ENCODE data around the gene FLOT2. TPM values are rescaled to one million over a fixed set of nuclear protein-coding genes. Genes with fewer than 3 reads are reported as not detected.
"Not testable (repeated sequence)": the region's sequence is repeated elsewhere in the genome, so short reads cannot be mapped to it uniquely, and the experiment has no call there.

The FLOT2 gene
- total and polyA plus RNA-seq, 12 donors, result 23.8 to 193 (median 69.1) TPM

DNA sequence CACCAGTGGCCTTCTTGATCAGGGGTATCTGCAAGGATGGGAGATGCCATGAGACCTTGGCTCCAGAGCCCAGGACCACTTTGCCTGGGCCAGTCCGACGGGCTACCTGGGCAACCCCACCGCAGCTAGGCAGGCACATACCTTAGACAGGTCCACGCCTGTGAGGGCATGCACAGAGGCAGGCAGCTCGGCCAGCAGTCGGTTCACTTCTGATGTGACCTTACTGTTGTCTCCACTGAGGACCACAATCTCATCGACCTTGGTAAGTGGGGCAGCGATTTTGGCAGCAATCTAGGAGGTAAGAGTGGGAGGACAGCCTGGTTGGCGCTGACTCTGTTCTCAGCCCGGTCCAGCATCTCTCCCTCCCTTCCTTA, 17.0 kb downstream of the FLOT2 start:
- no peak for TF ChIP-seq POLR2A (IDR thresholded peaks at IDR 0.05)
- TF ChIP-seq, protein P1, sequence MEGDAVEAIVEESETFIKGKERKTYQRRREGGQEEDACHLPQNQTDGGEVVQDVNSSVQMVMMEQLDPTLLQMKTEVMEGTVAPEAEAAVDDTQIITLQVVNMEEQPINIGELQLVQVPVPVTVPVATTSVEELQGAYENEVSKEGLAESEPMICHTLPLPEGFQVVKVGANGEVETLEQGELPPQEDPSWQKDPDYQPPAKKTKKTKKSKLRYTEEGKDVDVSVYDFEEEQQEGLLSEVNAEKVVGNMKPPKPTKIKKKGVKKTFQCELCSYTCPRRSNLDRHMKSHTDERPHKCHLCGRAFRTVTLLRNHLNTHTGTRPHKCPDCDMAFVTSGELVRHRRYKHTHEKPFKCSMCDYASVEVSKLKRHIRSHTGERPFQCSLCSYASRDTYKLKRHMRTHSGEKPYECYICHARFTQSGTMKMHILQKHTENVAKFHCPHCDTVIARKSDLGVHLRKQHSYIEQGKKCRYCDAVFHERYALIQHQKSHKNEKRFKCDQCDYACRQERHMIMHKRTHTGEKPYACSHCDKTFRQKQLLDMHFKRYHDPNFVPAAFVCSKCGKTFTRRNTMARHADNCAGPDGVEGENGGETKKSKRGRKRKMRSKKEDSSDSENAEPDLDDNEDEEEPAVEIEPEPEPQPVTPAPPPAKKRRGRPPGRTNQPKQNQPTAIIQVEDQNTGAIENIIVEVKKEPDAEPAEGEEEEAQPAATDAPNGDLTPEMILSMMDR (IDR thresholded peaks at IDR 0.05), result no peak
- peak in 1 of 7 donors; percentile 21 for DNase-seq
- 60 to 75% (median 65%) methylated on average over 4 to 10 of the region's 10 CpGs for WGBS, 4 donors
- Histone ChIP-seq H3K9me3 (replicated peaks in 1 of 3) (no peaks in the 10 kb centered on the region), H3K4me1 (replicated peaks in 1 of 2) (no peaks in the 10 kb centered on the region), H3K36me3 (replicated peaks in 1 of 2) (peaks cover 0 to 67% of the 10 kb centered on the region in 2 donors), H3K27me3 (no peaks in the 10 kb centered on the region), H3K27ac (no peak overlapping the region), H3K4me3 (no peak overlapping the region)
- intact Hi-C loops (cut with DNase I), result no loop called here

DNA sequence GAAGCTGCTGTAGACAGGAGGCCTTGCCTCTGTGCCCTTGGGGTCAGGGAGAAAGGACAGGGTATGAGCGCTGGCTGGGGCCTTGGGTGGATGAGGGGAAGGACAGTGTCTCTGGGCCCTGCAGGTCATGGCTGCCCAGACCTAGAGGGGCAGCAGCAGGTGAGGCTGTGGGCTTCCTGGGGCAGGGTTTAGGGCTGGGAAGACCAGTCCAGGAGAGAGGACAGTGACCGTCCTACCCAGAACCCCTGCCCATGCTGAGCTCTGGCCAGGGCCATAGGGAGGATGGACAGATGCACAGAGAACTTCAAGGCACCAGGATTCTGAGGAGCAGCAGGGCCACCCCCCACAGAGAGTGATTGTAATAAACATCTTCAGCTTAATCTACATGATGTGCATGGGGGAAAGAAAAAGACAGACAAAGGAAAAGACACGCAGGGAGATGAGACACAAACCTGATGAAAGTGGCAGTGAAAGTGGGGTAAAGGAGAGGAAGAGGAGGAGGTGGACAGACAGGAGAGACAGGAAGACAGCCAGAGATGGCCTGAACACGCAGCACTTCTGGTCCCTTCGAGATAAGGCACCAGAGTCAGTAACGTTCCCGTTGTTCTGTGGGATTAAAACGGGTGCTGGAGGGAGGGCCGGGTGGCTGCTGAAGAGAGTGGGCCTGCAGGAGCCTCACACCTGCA, 17.5 kb downstream of the FLOT2 start:
- WGBS, 4 donors, result 70 to 84% (median 80%) methylated on average over 8 to 9 of the region's 9 CpGs
- Histone ChIP-seq H3K27me3 (no peaks in the 10 kb centered on the region), H3K9me3 (replicated peaks in 1 of 3) (no peaks in the 10 kb centered on the region), H3K36me3 (replicated peaks in 1 of 2) (peaks cover 0 to 62% of the 10 kb centered on the region in 2 donors), H3K27ac (no peak overlapping the region), H3K4me1 (replicated peaks in 1 of 2) (no peaks in the 10 kb centered on the region), H3K4me3 (no peak overlapping the region)
- TF ChIP-seq POLR2A (IDR thresholded peaks at IDR 0.05), result no peak
- TF ChIP-seq, protein P1 (IDR thresholded peaks at IDR 0.05), result no peak
- intact Hi-C loops (cut with DNase I), result no loop called here
- no peak for DNase-seq

DNA sequence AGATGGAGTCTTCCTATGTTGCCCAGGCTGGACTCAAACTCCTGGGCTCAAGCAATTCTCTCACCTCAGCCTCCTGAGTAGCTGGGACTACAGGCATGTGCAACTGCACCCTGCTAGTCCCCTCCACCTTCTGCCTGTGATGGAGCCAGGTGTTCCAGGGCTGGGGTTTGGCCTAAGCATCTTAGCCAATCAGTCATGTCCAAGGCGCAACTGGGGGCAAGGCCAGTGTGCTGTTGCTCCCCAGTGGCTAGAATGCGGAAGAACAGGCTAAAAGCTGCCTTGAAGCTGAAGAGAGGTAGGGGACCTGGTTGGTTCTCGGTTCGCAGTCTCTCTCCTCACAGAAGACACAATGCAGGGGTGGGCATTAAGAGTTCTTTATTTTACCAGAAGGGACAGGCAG, 18.6 kb downstream of the FLOT2 start:
- H3K9me3 ChIP-seq (replicated peaks in 1 of 3), result no peaks in the 10 kb centered on the region
- peaks cover 0 to 51% of the 10 kb centered on the region in 2 donors for H3K36me3 ChIP-seq (replicated peaks in 1 of 2)
- TF ChIP-seq POLR2A (IDR thresholded peaks at IDR 0.05), result no peak
- TF ChIP-seq, protein P1 (IDR thresholded peaks at IDR 0.05), result peak in 3 of 6 experiments; percentile 19 to 22 (median 21)
- peak in 1 of 7 donors; percentile 10 for DNase-seq
- 70 to 87% (median 86%) methylated on average over 2 to 4 of the region's 4 CpGs for WGBS, 4 donors
- H3K4me3 ChIP-seq, result no peak overlapping the region
- no peaks in the 10 kb centered on the region for H3K27me3 ChIP-seq
- H3K27ac ChIP-seq, result no peak overlapping the region
- intact Hi-C loops (cut with DNase I), result no loop called here
- no peaks in the 10 kb centered on the region for H3K4me1 ChIP-seq (replicated peaks in 1 of 2)

DNA sequence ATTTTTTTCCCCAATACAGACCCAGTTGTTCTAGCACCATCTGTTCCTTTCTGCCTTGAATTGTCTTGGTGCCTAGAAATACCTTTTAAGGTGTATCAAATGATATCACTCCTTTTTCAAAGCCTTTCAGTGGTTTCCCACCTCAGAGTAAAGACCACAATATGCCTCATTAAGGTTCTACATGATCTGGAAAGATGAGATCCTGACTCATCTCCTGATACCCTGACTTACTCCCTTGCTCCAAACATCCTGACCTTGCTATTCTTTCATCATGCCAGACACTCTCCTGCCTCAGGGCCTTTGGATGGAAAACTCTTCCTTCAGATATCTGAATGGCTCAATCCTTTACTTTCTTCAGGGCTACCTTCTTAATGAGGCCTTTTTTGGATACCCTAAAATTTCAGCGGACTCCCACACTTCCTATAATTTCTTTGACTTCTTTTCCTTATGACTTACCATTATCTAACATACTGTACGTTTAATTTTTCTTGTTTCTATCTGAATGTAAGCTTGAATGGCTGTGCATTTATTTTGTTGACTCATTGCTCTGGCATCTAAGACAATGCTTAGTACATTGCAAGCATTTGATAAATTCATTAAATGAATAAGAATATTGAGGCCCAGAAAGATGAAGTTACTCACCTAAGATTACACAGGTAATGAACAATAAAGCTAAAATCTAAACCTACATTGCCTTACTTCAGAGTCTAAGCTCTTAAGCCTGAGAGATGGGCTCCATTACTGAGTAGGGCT, 19.2 kb downstream of the FLOT2 start:
- TF ChIP-seq, protein P1 (IDR thresholded peaks at IDR 0.05), result no peak
- no peak for TF ChIP-seq POLR2A (IDR thresholded peaks at IDR 0.05)
- intact Hi-C loops (cut with DNase I), result no loop called here
- Histone ChIP-seq H3K9me3 (replicated peaks in 1 of 3) (no peaks in the 10 kb centered on the region), H3K27me3 (no peaks in the 10 kb centered on the region), H3K27ac (no peak overlapping the region), H3K4me1 (replicated peaks in 1 of 2) (no peaks in the 10 kb centered on the region), H3K36me3 (replicated peaks in 1 of 2) (peaks cover 0 to 47% of the 10 kb centered on the region in 2 donors), H3K4me3 (no peak overlapping the region)
- DNase-seq, result no peak
- WGBS, 4 donors, result 86 to 94% (median 92%) methylated on average over 2 of the region's 2 CpGs

DNA sequence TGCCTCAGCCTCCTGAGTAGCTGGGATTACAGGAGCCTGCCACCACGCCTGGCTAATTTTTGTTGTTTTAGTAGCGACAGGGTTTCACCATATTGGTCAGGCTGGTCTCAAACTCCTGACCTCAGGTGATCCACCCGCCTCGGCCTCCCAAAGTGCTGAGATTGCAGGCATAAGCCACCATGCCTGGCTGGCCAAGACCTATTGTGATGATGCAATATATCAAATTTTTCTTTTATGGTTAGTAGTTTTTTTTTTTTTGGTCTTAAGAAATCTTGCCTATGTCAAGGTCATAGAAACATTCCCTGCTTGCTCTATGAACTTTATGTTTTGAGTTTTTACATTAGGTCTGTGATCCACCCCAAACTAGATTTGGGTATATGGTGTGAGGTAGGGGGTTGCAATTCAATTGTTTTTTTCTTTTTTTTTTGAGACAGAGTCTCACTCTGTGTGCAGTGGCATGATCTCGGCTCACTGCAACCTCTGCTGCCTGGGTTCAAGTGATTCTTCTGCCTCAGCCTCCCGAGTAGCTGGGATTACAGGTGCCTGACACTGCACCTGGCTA, 20.3 kb downstream of the FLOT2 start:
- DNase-seq; H3K4me1 ChIP-seq (replicated peaks in 1 of 2); H3K27ac ChIP-seq; H3K4me3 ChIP-seq; H3K27me3 ChIP-seq; intact Hi-C loops (cut with DNase I); H3K9me3 ChIP-seq (replicated peaks in 1 of 3): not testable (repeated sequence)
- WGBS, 4 donors, result 88 to 94% (median 90%) methylated on average over 6 of the region's 6 CpGs
- peaks cover 0 to 36% of the 10 kb centered on the region in 2 donors for H3K36me3 ChIP-seq (replicated peaks in 1 of 2)

Data from adrenal gland (tissue), 12 donors.